HL-60 (cell line): ENCODE data around the gene NXT1.

Source experiments
- DNase-seq, 2 experiments: peaks; one replicate each; pipeline ENCODE4 v3.0.0-alpha.2; 2010 to 2020; ENCODE audit warnings: low read depth in 1 of 2, low spot score in 1 of 2
- H3K27ac ChIP-seq: fragments of 250-450 bp; sonication (Bioruptor Pico); replicated peaks from 2 replicates; pipeline ENCODE4 v1.5.1; 2020; ENCODE audit warnings: mild to moderate bottlenecking, moderate library complexity
- H3K27me3 ChIP-seq: fragments of 250-450 bp; sonication (Bioruptor Pico); 2 replicates; pipeline ENCODE4 v1.5.1; 2021; ENCODE audit warnings: mild to moderate bottlenecking, moderate library complexity; ENCODE audit not compliant: insufficient read depth, poor library complexity, severe bottlenecking
- H3K4me3 ChIP-seq: replicated peaks from 2 replicates; pipeline ENCODE4 v1.5.1; 2011; ENCODE audit warnings: mild to moderate bottlenecking, control low read depth, low read length; ENCODE audit not compliant: insufficient read depth
- CTCF ChIP-seq: IDR thresholded peaks from one replicate; pipeline ENCODE4 v1.5.1; 2011; ENCODE audit warnings: low read length, control low read depth, inconsistent platforms; ENCODE audit not compliant: insufficient read depth
- GABPA ChIP-seq: IDR thresholded peaks from 2 replicates; pipeline ENCODE4 v1.6.1; 2012; ENCODE audit warnings: low read depth
- POLR2AphosphoS5 ChIP-seq: IDR thresholded peaks from 2 replicates; pipeline ENCODE4 v1.6.1; 2012; ENCODE audit warnings: low read depth
- SPI1 ChIP-seq: IDR thresholded peaks from 2 replicates; pipeline ENCODE4 v1.6.1; 2012; ENCODE audit warnings: low read depth, mild to moderate bottlenecking, borderline replicate concordance
- TF ChIP-seq, protein P1 (sequence below): IDR thresholded peaks from 2 replicates; pipeline ENCODE4 v1.6.1; 2012; ENCODE audit warnings: low read depth; ENCODE audit not compliant: insufficient replicate concordance

The NXT1 gene

GRCh38 chr20:23362392-23363256 lies 12.0 kb downstream of the NXT1 start:
- peak in 1 of 2 experiments; percentile 79 for DNase-seq
- Histone ChIP-seq H3K27ac (peak overlapping the region; percentile 81), H3K4me3 (peak overlapping the region; percentile 88), H3K27me3 (no peaks in the 10 kb centered on the region)
- TF ChIP-seq, protein P1, sequence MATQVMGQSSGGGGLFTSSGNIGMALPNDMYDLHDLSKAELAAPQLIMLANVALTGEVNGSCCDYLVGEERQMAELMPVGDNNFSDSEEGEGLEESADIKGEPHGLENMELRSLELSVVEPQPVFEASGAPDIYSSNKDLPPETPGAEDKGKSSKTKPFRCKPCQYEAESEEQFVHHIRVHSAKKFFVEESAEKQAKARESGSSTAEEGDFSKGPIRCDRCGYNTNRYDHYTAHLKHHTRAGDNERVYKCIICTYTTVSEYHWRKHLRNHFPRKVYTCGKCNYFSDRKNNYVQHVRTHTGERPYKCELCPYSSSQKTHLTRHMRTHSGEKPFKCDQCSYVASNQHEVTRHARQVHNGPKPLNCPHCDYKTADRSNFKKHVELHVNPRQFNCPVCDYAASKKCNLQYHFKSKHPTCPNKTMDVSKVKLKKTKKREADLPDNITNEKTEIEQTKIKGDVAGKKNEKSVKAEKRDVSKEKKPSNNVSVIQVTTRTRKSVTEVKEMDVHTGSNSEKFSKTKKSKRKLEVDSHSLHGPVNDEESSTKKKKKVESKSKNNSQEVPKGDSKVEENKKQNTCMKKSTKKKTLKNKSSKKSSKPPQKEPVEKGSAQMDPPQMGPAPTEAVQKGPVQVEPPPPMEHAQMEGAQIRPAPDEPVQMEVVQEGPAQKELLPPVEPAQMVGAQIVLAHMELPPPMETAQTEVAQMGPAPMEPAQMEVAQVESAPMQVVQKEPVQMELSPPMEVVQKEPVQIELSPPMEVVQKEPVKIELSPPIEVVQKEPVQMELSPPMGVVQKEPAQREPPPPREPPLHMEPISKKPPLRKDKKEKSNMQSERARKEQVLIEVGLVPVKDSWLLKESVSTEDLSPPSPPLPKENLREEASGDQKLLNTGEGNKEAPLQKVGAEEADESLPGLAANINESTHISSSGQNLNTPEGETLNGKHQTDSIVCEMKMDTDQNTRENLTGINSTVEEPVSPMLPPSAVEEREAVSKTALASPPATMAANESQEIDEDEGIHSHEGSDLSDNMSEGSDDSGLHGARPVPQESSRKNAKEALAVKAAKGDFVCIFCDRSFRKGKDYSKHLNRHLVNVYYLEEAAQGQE: no peak
- TF ChIP-seq CTCF (no peak), POLR2AphosphoS5 (no peak)

DNA sequence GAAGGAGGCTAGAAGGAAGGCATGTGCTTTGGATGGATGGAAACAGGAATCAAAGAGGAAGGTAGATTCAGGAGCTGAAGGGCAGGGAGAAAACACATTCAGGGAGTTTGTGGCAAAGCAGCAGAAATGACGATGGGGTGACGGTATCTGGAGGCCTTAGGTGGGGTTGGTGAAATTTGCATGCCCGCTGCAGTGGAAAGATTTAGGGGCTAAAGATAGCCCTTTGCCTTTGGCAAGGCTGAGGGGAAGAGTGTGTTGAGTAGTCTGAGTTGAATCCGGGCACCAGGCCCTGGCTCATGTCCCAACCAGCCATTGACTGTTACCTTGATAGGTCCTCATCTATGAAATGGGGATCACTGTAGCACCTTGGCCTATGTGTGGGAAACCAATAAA lies 12.7 kb downstream of the NXT1 start:
- Histone ChIP-seq H3K27ac (no peak overlapping the region; the same call in 1 of the 2 replicates), H3K27me3 (no peaks in the 10 kb centered on the region), H3K4me3 (peak overlapping the region; percentile 88)
- TF ChIP-seq, protein P1: no peak
- no peak for TF ChIP-seq CTCF
- TF ChIP-seq SPI1: no peak
- no peak for TF ChIP-seq POLR2AphosphoS5
- no peak for TF ChIP-seq GABPA
- DNase-seq: no peak

GRCh38 chr20:23365390-23366165 lies 15.0 kb downstream of the NXT1 start:
- DNase-seq: no peak
- H3K4me3 ChIP-seq: no peak overlapping the region
- no peak overlapping the region for H3K27ac ChIP-seq
- H3K27me3 ChIP-seq: no peaks in the 10 kb centered on the region
- no peak for TF ChIP-seq POLR2AphosphoS5
- TF ChIP-seq, protein P1: no peak
- TF ChIP-seq SPI1: no peak
- no peak for TF ChIP-seq GABPA
- no peak for TF ChIP-seq CTCF
